IMR-90 (cell line): Measurements from ENCODE around the gene XRCC3. TPM values are rescaled to one million over a fixed set of nuclear protein-coding genes. Genes with fewer than 3 reads are reported as not detected.

Source experiments
- ATAC-seq: fragments of 200-7000 bp; cut with Tn5 transposase; 2 replicates; pipeline ENCODE4 v1.9.1; 2020; ENCODE audit warnings: low read depth, mild to moderate bottlenecking, moderate library complexity
- BruUV-seq: library from RNA; stranded (reverse); fragments of 400-500 nt; replicated peaks from 2 replicates; lab custom pipeline; 2021; lab: Mats Ljungman, UMichigan
- CTCF ChIA-PET: fragments of 300-600 bp; formaldehyde crosslinking; extraction: SDS; loops from one replicate; lab custom pipeline; 2021; ENCODE audit warnings: antibody characterized with exemption; lab: Yijun Ruan, JAX
- POLR2A ChIA-PET: fragments of 300-600 bp; sonication (Branson Sonifier 250); formaldehyde crosslinking; loops from one replicate; lab custom pipeline; 2022; ENCODE audit warnings: antibody characterized with exemption; ENCODE audit not compliant: unreplicated experiment; lab: Charles Lee
- DNase-seq: peaks from one replicate; pipeline ENCODE4 v3.0.0; 2013
- H2AFZ ChIP-seq: replicated peaks from 2 replicates; pipeline ENCODE3; 2013; ENCODE audit warnings: low read length, mild to moderate bottlenecking; ENCODE audit not compliant: poor library complexity
- H2AK5ac ChIP-seq: 2 replicates; pipeline ENCODE4 v1.6.1; 2013; ENCODE audit warnings: low read depth, low read length, inconsistent platforms
- H2AK9ac ChIP-seq: replicated peaks from 2 replicates; pipeline ENCODE3; 2013; ENCODE audit warnings: mild to moderate bottlenecking, low read depth, low read length, moderate library complexity; ENCODE audit not compliant: poor library complexity
- H2BK120ac ChIP-seq: 2 replicates; pipeline ENCODE4 v1.6.1; 2013; ENCODE audit warnings: low read depth, low read length, inconsistent platforms
- H2BK15ac ChIP-seq: 3 replicates; pipeline ENCODE4 v1.6.1; 2013; ENCODE audit warnings: low read depth, low read length, inconsistent platforms
- H2BK20ac ChIP-seq: 2 replicates; pipeline ENCODE4 v1.6.1; 2013; ENCODE audit warnings: low read depth, mild to moderate bottlenecking, inconsistent platforms, low read length, moderate library complexity
- H2BK5ac ChIP-seq: 2 replicates; pipeline ENCODE4 v1.6.1; 2013; ENCODE audit warnings: mild to moderate bottlenecking, low read depth, low read length, inconsistent platforms; ENCODE audit not compliant: poor library complexity, severe bottlenecking
- H3K14ac ChIP-seq: replicated peaks from 2 replicates; pipeline ENCODE4 v1.6.1; 2013; ENCODE audit warnings: low read depth, low read length, inconsistent platforms
- H3K18ac ChIP-seq: 2 replicates; pipeline ENCODE4 v1.6.1; 2013; ENCODE audit warnings: low read depth, low read length, control low read depth
- H3K23ac ChIP-seq: 2 replicates; pipeline ENCODE4 v1.6.1; 2013; ENCODE audit warnings: low read depth, low read length, inconsistent platforms
- H3K27ac ChIP-seq: 2 replicates; pipeline ENCODE4 v1.5.1; 2013; ENCODE audit warnings: mild to moderate bottlenecking, control low read depth, low read length; ENCODE audit not compliant: insufficient read depth
- H3K27me3 ChIP-seq: 2 replicates; pipeline ENCODE4 v1.6.1; 2013; ENCODE audit warnings: low read length; ENCODE audit not compliant: control insufficient read depth, insufficient read depth
- H3K36me3 ChIP-seq: 2 replicates; pipeline ENCODE4 v1.6.1; 2013; ENCODE audit warnings: low read length, mixed read lengths; ENCODE audit not compliant: control insufficient read depth, insufficient read depth
- H3K4ac ChIP-seq: 2 replicates; pipeline ENCODE4 v1.6.1; 2013; ENCODE audit warnings: low read depth, low read length, inconsistent platforms
- H3K4me1 ChIP-seq: 2 replicates; pipeline ENCODE4 v1.6.1; 2013; ENCODE audit warnings: low read length, mixed read lengths; ENCODE audit not compliant: control insufficient read depth, insufficient read depth
- H3K4me2 ChIP-seq: 2 replicates; pipeline ENCODE4 v1.6.1; 2013; ENCODE audit warnings: low read depth, mild to moderate bottlenecking, control low read depth, low read length, moderate library complexity
- H3K4me3 ChIP-seq: 2 replicates; pipeline ENCODE4 v1.5.1; 2013; ENCODE audit warnings: low read depth, mild to moderate bottlenecking, control low read depth, low read length, moderate library complexity; ENCODE audit not compliant: insufficient read depth
- H3K56ac ChIP-seq: 2 replicates; pipeline ENCODE4 v1.6.1; 2013; ENCODE audit warnings: low read length, inconsistent platforms; ENCODE audit not compliant: insufficient read depth; ENCODE audit errors: extremely low read depth
- H3K79me1 ChIP-seq, 2 experiments: 2 replicates each; pipeline ENCODE4 v1.6.1; 2013; ENCODE audit warnings: low read length in 2 of 2, inconsistent platforms in 1 of 2, low read depth in 1 of 2
- H3K9ac ChIP-seq: 2 replicates; pipeline ENCODE4 v1.6.1; 2013; ENCODE audit warnings: low read depth, low read length, control low read depth
- H3K9me1 ChIP-seq: 2 replicates; pipeline ENCODE4 v1.6.1; 2013; ENCODE audit warnings: low read length, inconsistent platforms; ENCODE audit not compliant: insufficient read depth
- H3K9me3 ChIP-seq: 2 replicates; pipeline ENCODE4 v1.6.1; 2013; ENCODE audit warnings: low read length; ENCODE audit not compliant: control insufficient read depth, insufficient read depth
- H4K20me1 ChIP-seq: 2 replicates; pipeline ENCODE4 v1.6.1; 2013; ENCODE audit warnings: low read length, inconsistent platforms; ENCODE audit not compliant: insufficient read depth
- H4K5ac ChIP-seq: 2 replicates; pipeline ENCODE4 v1.6.1; 2013; ENCODE audit warnings: mild to moderate bottlenecking, low read depth, low read length, control low read depth
- H4K8ac ChIP-seq, 2 experiments: 2 replicates each; pipeline ENCODE4 v1.6.1; 2013; ENCODE audit warnings: low read depth in 2 of 2, low read length in 2 of 2, control low read depth in 1 of 2, inconsistent platforms in 1 of 2
- H4K91ac ChIP-seq: 2 replicates; pipeline ENCODE4 v1.6.1; 2013; ENCODE audit warnings: low read depth, low read length, inconsistent platforms; ENCODE audit not compliant: insufficient read depth
- BHLHE40 ChIP-seq: fragments of 150-350 bp; IDR thresholded peaks from 2 replicates; pipeline ENCODE4 v1.6.1; 2016; ENCODE audit warnings: mild to moderate bottlenecking, low read depth, low read length
- CHD1 ChIP-seq: IDR thresholded peaks from 2 replicates; pipeline ENCODE4 v1.6.1; 2012; ENCODE audit warnings: low read depth, low read length, improper control_type of control experiment
- CTCF ChIP-seq: conservative IDR thresholded peaks from 2 replicates; pipeline ENCODE4 v1.5.1; 2012; ENCODE audit warnings: mild to moderate bottlenecking, low read depth, low read length, improper control_type of control experiment
- FOS ChIP-seq: fragments of 150-350 bp; IDR thresholded peaks from 2 replicates; pipeline ENCODE4 v1.6.1; 2016; ENCODE audit warnings: low read depth, low read length
- MAFK ChIP-seq: IDR thresholded peaks from 2 replicates; pipeline ENCODE4 v1.6.1; 2012; ENCODE audit warnings: low read depth, low read length, improper control_type of control experiment
- MAZ ChIP-seq: IDR thresholded peaks from 2 replicates; pipeline ENCODE4 v1.6.1; 2012; ENCODE audit warnings: low read depth, mild to moderate bottlenecking, low read length, improper control_type of control experiment, moderate library complexity, borderline replicate concordance
- MXI1 ChIP-seq: IDR thresholded peaks from 2 replicates; pipeline ENCODE4 v1.6.1; 2012; ENCODE audit warnings: low read depth, mild to moderate bottlenecking, low read length, moderate library complexity, borderline replicate concordance
- POLR2A ChIP-seq: IDR thresholded peaks from 2 replicates; pipeline ENCODE4 v1.6.1; 2012; ENCODE audit warnings: mild to moderate bottlenecking, low read depth, low read length
- RAD21 ChIP-seq: IDR thresholded peaks from 2 replicates; pipeline ENCODE4 v1.6.1; 2012; ENCODE audit warnings: low read length, improper control_type of control experiment
- RCOR1 ChIP-seq: IDR thresholded peaks from 2 replicates; pipeline ENCODE4 v1.6.1; 2012; ENCODE audit warnings: mild to moderate bottlenecking, low read length, improper control_type of control experiment; ENCODE audit not compliant: insufficient replicate concordance
- SMC3 ChIP-seq: fragments of 150-350 bp; IDR thresholded peaks from 2 replicates; pipeline ENCODE4 v1.6.1; 2016; ENCODE audit warnings: low read depth, mild to moderate bottlenecking, antibody characterized with exemption, low read length, moderate library complexity
- WGBS, 2 experiments: methylation state at CpG; one replicate each; pipeline versions ENCODE4 v1.1.5 to v1.1.7; 2013; ENCODE audit warnings: missing lambda C conversion rate in 2 of 2; ENCODE audit not compliant: insufficient read length in 1 of 2; ENCODE audit errors: extremely low coverage in 2 of 2; 5-methylcytosine and 5-hydroxymethylcytosine counted together
- dilution Hi-C: fragments of 300-500 bp; cut with HindIII; formaldehyde crosslinking; loops from one replicate; pipeline ENCODE4 v1.14.3; 2018; ENCODE audit warnings: low sequenced_read_pairs; ENCODE audit not compliant: unreplicated experiment
- in situ Hi-C: fragments of 300-500 bp; cut with MboI; formaldehyde crosslinking; loops from 3 replicates; pipeline ENCODE4 v1.14.3; 2019; ENCODE audit warnings: low sequenced_read_pairs, inconsistent platforms, mixed read lengths
- intact Hi-C: fragments of 100-400 bp; cut with micrococcal nuclease; formaldehyde crosslinking; loops from 2 replicates; pipeline ENCODE4 v1.10.0; 2022
- polyA plus RNA-seq, 3 experiments: library from polyadenylated mRNA; depleted of rRNA; stranded (reverse); fragments of >200 nt; gene quantifications; 2 replicates each; pipeline ENCODE4 v1.2.3, GENCODE V29; 2012; ENCODE audit warnings: low replicate concordance in 1 of 3
- total RNA-seq: library from RNA; depleted of rRNA; stranded (reverse); fragments of >200 nt; gene quantifications from 2 replicates; pipeline ENCODE4 v1.2.3, GENCODE V29; 2012

Gene XRCC3
- total and polyA plus RNA-seq, 2 of the 4 experiments (the other 2 are of a cell fraction): 8.1 to 9.5 TPM

GRCh38 chr14:103725739-103726395 is 10.6 kb upstream of the XRCC3 start:
- H2AK5ac ChIP-seq: no peak overlapping the region
- ATAC-seq (no peak), DNase-seq (no peak)
- CTCF ChIA-PET: no interaction called here
- no peak overlapping the region for H2BK20ac ChIP-seq
- H3K27me3 ChIP-seq: no peaks in the 10 kb centered on the region
- peaks cover 32% of the 10 kb centered on the region for H3K36me3 ChIP-seq
- no peaks in the 10 kb centered on the region for H3K4me1 ChIP-seq
- H3K9me1 ChIP-seq: peaks cover 10% of the 10 kb centered on the region
- H3K4me2 ChIP-seq: no peak overlapping the region
- peaks cover 55% of the 10 kb centered on the region for H4K20me1 ChIP-seq
- no peak overlapping the region for H3K18ac ChIP-seq
- no peak overlapping the region for H3K9ac ChIP-seq
- no TSS peak for BruUV-seq
- H3K27ac ChIP-seq: no peak overlapping the region
- H4K91ac ChIP-seq: no peak overlapping the region
- no peak overlapping the region for H2BK15ac ChIP-seq
- no peak overlapping the region for H3K4me3 ChIP-seq
- H2AFZ ChIP-seq: no peak overlapping the region
- intact Hi-C loops (no loop called here), in situ Hi-C loops (no loop called here), dilution Hi-C loops (no loop called here)
- no peak overlapping the region for H2BK5ac ChIP-seq
- H4K5ac ChIP-seq: no peak overlapping the region
- no peak overlapping the region for H3K14ac ChIP-seq
- no peak overlapping the region for H3K23ac ChIP-seq
- no peak overlapping the region for H2BK120ac ChIP-seq
- TF ChIP-seq MAZ (no peak), FOS (no peak), RCOR1 (no peak), SMC3 (no peak), RAD21 (no peak), MXI1 (no peak), CTCF (no peak), MAFK (no peak), CHD1 (no peak), BHLHE40 (no peak), POLR2A (no peak)
- H3K4ac ChIP-seq: no peak overlapping the region
- no peak overlapping the region for H3K56ac ChIP-seq
- H4K8ac ChIP-seq: no peak overlapping the region
- H3K79me1 ChIP-seq: peaks cover 14 to 43% of the 10 kb centered on the region in 2 experiments
- H3K9me3 ChIP-seq: no peaks in the 10 kb centered on the region
- no peak overlapping the region for H2AK9ac ChIP-seq
- POLR2A ChIA-PET: no interaction called here
- WGBS, 2 experiments: 97% methylated on average over 7 of the region's 16 CpGs; no CpG with 5 or more reads in 1 of the 2 experiments
